A673 (cell line): Measurements from ENCODE around the gene ZBTB12.

Experiments
- EZH2 ChIP-seq: fragments of 200-600 bp; sonication (generic); IDR thresholded peaks from 2 replicates; pipeline ENCODE4 v1.6.1; 2017; ENCODE audit warnings: borderline replicate concordance, low read depth, mild to moderate bottlenecking, mixed read lengths, antibody characterized with exemption, low read length; ENCODE audit not compliant: poor library complexity, severe bottlenecking
- TF ChIP-seq, protein P1 (sequence below): fragments of 300-800, 200-600 bp; sonication (generic); conservative IDR thresholded peaks from 2 replicates; pipeline ENCODE4 v1.5.1; 2017; ENCODE audit warnings: low read depth, mild to moderate bottlenecking, antibody characterized with exemption, low read length, moderate library complexity, mixed read lengths

DNA sequence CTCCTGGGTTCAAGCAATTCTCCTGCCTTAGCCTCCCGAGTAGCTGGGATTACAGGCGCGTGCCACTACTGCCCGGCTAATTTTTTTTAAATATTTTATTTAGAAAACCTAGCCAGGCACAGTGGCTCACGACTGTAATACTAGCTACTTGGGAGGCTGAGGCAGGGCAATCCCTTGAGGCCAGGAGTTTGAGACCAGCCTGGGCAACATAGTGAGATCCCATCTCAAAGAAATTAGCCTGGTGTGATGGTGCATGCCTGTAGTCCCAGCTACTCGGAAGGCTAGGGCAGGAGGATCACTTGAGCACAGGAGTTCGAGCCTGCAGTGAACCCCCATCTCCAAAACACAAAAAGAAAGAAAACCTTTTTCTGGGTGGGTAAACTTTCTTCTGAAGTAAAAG, 25.5 kb downstream of the ZBTB12 start:
- TF ChIP-seq, protein P1, sequence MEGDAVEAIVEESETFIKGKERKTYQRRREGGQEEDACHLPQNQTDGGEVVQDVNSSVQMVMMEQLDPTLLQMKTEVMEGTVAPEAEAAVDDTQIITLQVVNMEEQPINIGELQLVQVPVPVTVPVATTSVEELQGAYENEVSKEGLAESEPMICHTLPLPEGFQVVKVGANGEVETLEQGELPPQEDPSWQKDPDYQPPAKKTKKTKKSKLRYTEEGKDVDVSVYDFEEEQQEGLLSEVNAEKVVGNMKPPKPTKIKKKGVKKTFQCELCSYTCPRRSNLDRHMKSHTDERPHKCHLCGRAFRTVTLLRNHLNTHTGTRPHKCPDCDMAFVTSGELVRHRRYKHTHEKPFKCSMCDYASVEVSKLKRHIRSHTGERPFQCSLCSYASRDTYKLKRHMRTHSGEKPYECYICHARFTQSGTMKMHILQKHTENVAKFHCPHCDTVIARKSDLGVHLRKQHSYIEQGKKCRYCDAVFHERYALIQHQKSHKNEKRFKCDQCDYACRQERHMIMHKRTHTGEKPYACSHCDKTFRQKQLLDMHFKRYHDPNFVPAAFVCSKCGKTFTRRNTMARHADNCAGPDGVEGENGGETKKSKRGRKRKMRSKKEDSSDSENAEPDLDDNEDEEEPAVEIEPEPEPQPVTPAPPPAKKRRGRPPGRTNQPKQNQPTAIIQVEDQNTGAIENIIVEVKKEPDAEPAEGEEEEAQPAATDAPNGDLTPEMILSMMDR: no peak
- TF ChIP-seq EZH2: no peak
